Spleen (tissue), 7 donors: ENCODE data around the gene CLCN6.

ENCODE experiments used
- CTCF ChIP-seq, 11 experiments: fragments of 200-600 bp in 7 of 11; fragments of 450-650 bp in 4 of 11; sonication (generic) in 4 of 11; IDR thresholded peaks in 8 of 11; conservative IDR thresholded peaks in 3 of 11; 1 replicate in 7 of 11; 2 replicates in 4 of 11; pipeline versions ENCODE4 v1.4.0 to v1.8.0; 2016 to 2021; ENCODE audit warnings: antibody characterized with exemption in 11 of 11, inconsistent platforms in 4 of 11, mild to moderate bottlenecking in 1 of 11
- POLR2A ChIP-seq, 3 donors: fragments of 450-650 bp; IDR thresholded peaks; one replicate each; pipeline ENCODE4 v1.5.1; 2017; ENCODE audit warnings: antibody characterized with exemption in 3 of 3, mild to moderate bottlenecking in 1 of 3
- donor health status: DM: no; HTN: no; CAD: no; lungs with moderate emphysema.
- donor health status: DM: no; HTN: no; CAD: no.
- donor health status: DM: no; HTN: no; CAD: no.

- TF ChIP-seq POLR2A (IDR thresholded peaks at IDR 0.05) (no peak), CTCF (IDR thresholded peaks at IDR 0.05 in 8 of 11, conservative IDR thresholded peaks at IDR 0.05 in 3 of 11) (no peak)
These were observed 14.9 kb upstream of the CLCN6 start for GRCh38 chr1:11790880-11791715.
